ENCODE data around the gene SEC24C. TPM values are rescaled to one million over a fixed set of nuclear protein-coding genes. Genes with fewer than 3 reads are reported as not detected.

The SEC24C gene
- total and polyA plus RNA-seq, 2 of the 13 experiments (the other 11 are each of a cell fraction or from before 2014, with no cell fraction given): 63.1 to 66.4 TPM

- TF ChIP-seq ZNF256 (CRISPR knock-in tag; conservative IDR thresholded peaks at IDR 0.05): no peak
- TF ChIP-seq NRL (CRISPR knock-in tag; IDR thresholded peaks at IDR 0.05; ENCODE audit: borderline replicate concordance): no peak
- no peak for TF ChIP-seq MEIS1 (CRISPR knock-in tag; IDR thresholded peaks at IDR 0.05; ENCODE audit: borderline replicate concordance)
- no peak for TF ChIP-seq FOSL2 (CRISPR knock-in tag; IDR thresholded peaks at IDR 0.05)
These were observed 45.5 kb downstream of the SEC24C start (continued) for GRCh38 chr10:73789659-73790055.

- Histone ChIP-seq H3K9me3 (ENCODE audit: low read length) (no peaks in the 10 kb centered on the region), H3K36me3 (replicated peaks in 1 of 2; ENCODE audit: control insufficient read depth in 1 of 2, insufficient read depth in 2 of 2, low read length in 2 of 2) (peaks cover 34 to 62% of the 10 kb centered on the region in 2 experiments), H3K9ac (ENCODE audit: insufficient read depth, low read depth, low read length) (no peak overlapping the region), H3K79me2 (ENCODE audit: insufficient read depth, low read length) (peaks cover 21% of the 10 kb centered on the region), H2AFZ (ENCODE audit: low read length) (no peak overlapping the region), H3K4me3 (replicated peaks in 1 of 3; ENCODE audit: insufficient read depth in 1 of 3, low read depth in 2 of 3, low read length in 3 of 3) (no peak overlapping the region), H3K4me2 (ENCODE audit: low read depth, low read length) (no peak overlapping the region), H3K27me3 (ENCODE audit: control insufficient read depth in 1 of 2, insufficient read depth in 2 of 2, low read length in 2 of 2) (no peaks in the 10 kb centered on the region; a peak in 1 of 5 replicates), H4K20me1 (ENCODE audit: insufficient read depth, low read length) (0 out of 2 replicates have a peak, but pooled peaks cover 2% of the 10 kb centered on the region), H3K4me1 (ENCODE audit: insufficient read depth, low read length) (peaks cover 26% of the 10 kb centered on the region), H3K27ac (ENCODE audit: extremely low read length, insufficient read depth, low read length) (no peak overlapping the region)
- WGBS (ENCODE audit: low lambda C conversion rate): 95% methylated on average over 17 of the region's 22 CpGs
- ATAC-seq: no peak
- ChIA-PET POLR2A (no interaction called here), CTCF (ENCODE audit: low intra/inter-chr PET ratio, low total read pairs) (no interaction called here)
- DNase-seq (ENCODE audit: low spot score): no peak
- no TSS peak for BruUV-seq (replicated peaks)
- in situ Hi-C loops (cut with HindIII; ENCODE audit: extremely low pct_ligation_motif_present, low pct_unique_long_range_greater_than_20kb): no loop called here
- intact Hi-C loops (cut with micrococcal nuclease; ENCODE audit: unreplicated experiment): no loop called here
- FAIRE-seq: no peak
- no peak for TF ChIP-seq FOXO1 (CRISPR knock-in tag; IDR thresholded peaks at IDR 0.05)
- no peak for TF ChIP-seq GLI4 (CRISPR knock-in tag; IDR thresholded peaks at IDR 0.05; ENCODE audit: borderline replicate concordance)
- no peak for TF ChIP-seq ZNF724P (CRISPR knock-in tag; IDR thresholded peaks at IDR 0.05; ENCODE audit: borderline replicate concordance)
- TF ChIP-seq ZBED4 (CRISPR knock-in tag; IDR thresholded peaks at IDR 0.05; ENCODE audit: borderline replicate concordance): no peak
- TF ChIP-seq FOXP1 (IDR thresholded peaks at IDR 0.05): no peak
- TF ChIP-seq FOXP1 (CRISPR knock-in tag; IDR thresholded peaks at IDR 0.05): no peak
- no peak for TF ChIP-seq BCL3 (CRISPR knock-in tag; IDR thresholded peaks at IDR 0.05)
- no peak for TF ChIP-seq FIP1L1 (IDR thresholded peaks at IDR 0.05; ENCODE audit: borderline replicate concordance, insufficient read depth, low read depth, low read length)
- no peak for TF ChIP-seq RAD21 (CRISPR knock-in tag; IDR thresholded peaks at IDR 0.05)
These were observed 46.9 kb downstream of the SEC24C start for GRCh38 chr10:73790886-73791625.

All from HepG2 (cell line).